HepG2 (cell line): ENCODE results near the gene NDUFAF8. TPM values are rescaled to one million over a fixed set of nuclear protein-coding genes. Genes with fewer than 3 reads are reported as not detected.

Experiments used
- AGO2 ChIP-seq: fragments of 200-400 bp; formaldehyde crosslinking; optimal IDR thresholded peaks from 2 replicates; pipeline ENCODE3; 2017; ENCODE audit warnings: mild to moderate bottlenecking, low read depth, low read length, moderate library complexity
- CREB3 ChIP-seq: sonication (generic); formaldehyde crosslinking; IDR thresholded peaks from 2 replicates; pipeline ENCODE4 v1.5.0; 2020; ENCODE audit warnings: missing genetic modification reagents
- DPF2 ChIP-seq: sonication (generic); formaldehyde crosslinking; IDR thresholded peaks from 2 replicates; pipeline ENCODE4 v1.4.0; 2020; ENCODE audit warnings: mild to moderate bottlenecking, low read depth, missing genetic modification reagents, borderline replicate concordance
- EHMT2 ChIP-seq: fragments of 200-600 bp; sonication (generic); IDR thresholded peaks from 2 replicates; pipeline ENCODE4 v1.7.0; 2017; ENCODE audit warnings: antibody characterized with exemption, low read depth, low read length, borderline replicate concordance
- ELF4 ChIP-seq: sonication (generic); formaldehyde crosslinking; IDR thresholded peaks from 2 replicates; pipeline ENCODE4 v1.5.0; 2020; ENCODE audit warnings: missing genetic modification reagents, mild to moderate bottlenecking, moderate library complexity, borderline replicate concordance
- FLYWCH1 ChIP-seq: sonication (generic); formaldehyde crosslinking; IDR thresholded peaks from 2 replicates; pipeline ENCODE4 v1.8.1; 2023; ENCODE audit warnings: mild to moderate bottlenecking, missing genetic modification reagents
- FOXM1 ChIP-seq: sonication (generic); formaldehyde crosslinking; IDR thresholded peaks from 2 replicates; pipeline ENCODE4 v1.5.0; 2020; ENCODE audit warnings: missing genetic modification reagents
- FUBP1 ChIP-seq: sonication (generic); formaldehyde crosslinking; IDR thresholded peaks from 2 replicates; pipeline ENCODE4 v1.5.1; 2020; ENCODE audit warnings: missing genetic modification reagents, mild to moderate bottlenecking, borderline replicate concordance
- MXD3 ChIP-seq: IDR thresholded peaks from 2 replicates; pipeline ENCODE4 v1.6.1; 2016; ENCODE audit warnings: mild to moderate bottlenecking, missing biosample characterization, missing genetic modification reagents
- NFYB ChIP-seq: sonication (generic); formaldehyde crosslinking; IDR thresholded peaks from 2 replicates; pipeline ENCODE4 v1.4.0; 2020; ENCODE audit warnings: missing genetic modification reagents
- NR2F6 ChIP-seq, 2 experiments: IDR thresholded peaks; 2 replicates each; pipeline ENCODE4 v1.6.1; 2016; ENCODE audit warnings: antibody characterized with exemption in 1 of 2, mild to moderate bottlenecking in 1 of 2
- RAD51 ChIP-seq: fragments of 450-650 bp; IDR thresholded peaks from 2 replicates; pipeline ENCODE4 v1.6.1; 2016; ENCODE audit warnings: borderline replicate concordance
- SMYD3 ChIP-seq: sonication (generic); formaldehyde crosslinking; IDR thresholded peaks from 2 replicates; pipeline ENCODE4 v1.8.1; 2023; ENCODE audit warnings: mild to moderate bottlenecking, missing genetic modification reagents
- TP53 ChIP-seq: sonication (generic); formaldehyde crosslinking; conservative IDR thresholded peaks from 2 replicates; pipeline ENCODE4 v1.4.0; 2020; ENCODE audit warnings: missing genetic modification reagents
- ZFP36 ChIP-seq: fragments of 150-350 bp; IDR thresholded peaks from 2 replicates; pipeline ENCODE4 v1.6.1; 2018; ENCODE audit warnings: borderline replicate concordance, low read length, low read depth; ENCODE audit not compliant: partially characterized antibody
- ZFP41 ChIP-seq: sonication (generic); formaldehyde crosslinking; IDR thresholded peaks from 2 replicates; pipeline ENCODE4 v1.4.0; 2020; ENCODE audit warnings: mild to moderate bottlenecking, missing genetic modification reagents, borderline replicate concordance
- ZNF260 ChIP-seq: sonication (generic); formaldehyde crosslinking; IDR thresholded peaks from 2 replicates; pipeline ENCODE4 v1.4.0; 2020; ENCODE audit warnings: missing genetic modification reagents, low read depth, mild to moderate bottlenecking, borderline replicate concordance
- ZNF296 ChIP-seq: sonication (generic); formaldehyde crosslinking; conservative IDR thresholded peaks from 2 replicates; pipeline ENCODE4 v1.5.0; 2020; ENCODE audit warnings: mild to moderate bottlenecking, missing genetic modification reagents
- ZNF556 ChIP-seq: sonication (generic); formaldehyde crosslinking; IDR thresholded peaks from 2 replicates; pipeline ENCODE4 v1.4.0; 2020; ENCODE audit warnings: mild to moderate bottlenecking, missing genetic modification reagents, borderline replicate concordance
- ZNF567 ChIP-seq: sonication (generic); formaldehyde crosslinking; IDR thresholded peaks from 2 replicates; pipeline ENCODE4 v1.8.1; 2023; ENCODE audit warnings: mild to moderate bottlenecking, missing genetic modification reagents, borderline replicate concordance
- ZNF574 ChIP-seq: sonication (generic); formaldehyde crosslinking; IDR thresholded peaks from 2 replicates; pipeline ENCODE4 v1.4.0; 2020; ENCODE audit warnings: missing genetic modification reagents
- ZNF619 ChIP-seq: sonication (generic); formaldehyde crosslinking; IDR thresholded peaks from 2 replicates; pipeline ENCODE4 v1.4.0; 2020; ENCODE audit warnings: mild to moderate bottlenecking, missing genetic modification reagents
- ZNF703 ChIP-seq: sonication (generic); formaldehyde crosslinking; IDR thresholded peaks from 2 replicates; pipeline ENCODE4 v1.5.1; 2020; ENCODE audit warnings: missing genetic modification reagents, mild to moderate bottlenecking, moderate library complexity, borderline replicate concordance
- ZNF773 ChIP-seq: sonication (generic); formaldehyde crosslinking; IDR thresholded peaks from 2 replicates; pipeline ENCODE4 v1.4.0; 2020; ENCODE audit warnings: missing genetic modification reagents, borderline replicate concordance
- polyA plus RNA-seq, 8 experiments: library from polyadenylated mRNA; depleted of rRNA in 3 of 8; stranded (reverse) in 7 of 8; unstranded in 1 of 8; fragments of >200 nt; fragmentation: Illumina TruSeq in 4 of 8; extraction: Trizol in 4 of 8; gene quantifications; 2 replicates each; pipeline versions ENCODE4 v1.2.1 to v1.2.3, GENCODE V29; 2011 to 2016; ENCODE audit warnings: low read depth in 4 of 8, missing spikeins in 1 of 8, mixed read lengths in 1 of 8; ENCODE audit not compliant: insufficient read depth in 1 of 8
- total RNA-seq, 5 experiments: library from RNA; depleted of rRNA; stranded (reverse); fragments of >200 nt; fragmentation: Illumina TruSeq; extraction: Trizol; gene quantifications; 2 replicates each; pipeline ENCODE4 v1.2.3, GENCODE V29; 2016; ENCODE audit warnings: low read depth in 1 of 5

The NDUFAF8 gene
- total and polyA plus RNA-seq, 2 of the 13 experiments (the other 11 are each of a cell fraction or from before 2014, with no cell fraction given), result 75.6 to 233 TPM

GRCh38 chr17:81241648-81242420, 2.7 kb downstream of the NDUFAF8 start (continued):
- TF ChIP-seq ZFP36 (no peak), DPF2 (CRISPR knock-in tag) (no peak), FUBP1 (no peak), RAD51 (no peak), ZNF296 (CRISPR knock-in tag) (no peak), CREB3 (CRISPR knock-in tag) (no peak), MXD3 (CRISPR knock-in tag) (0 out of 2 replicates have a peak, but pooled peaks have one; percentile 6), SMYD3 (CRISPR knock-in tag) (no peak), EHMT2 (no peak), ZNF567 (CRISPR knock-in tag) (no peak), ZNF703 (CRISPR knock-in tag) (no peak), TP53 (CRISPR knock-in tag) (no peak), ZFP41 (no peak), ELF4 (CRISPR knock-in tag) (no peak), AGO2 (peak; percentile 96), ZNF574 (CRISPR knock-in tag) (no peak), ZNF260 (CRISPR knock-in tag) (peak; percentile 63; the same call in 1 of the 2 replicates), ZNF773 (CRISPR knock-in tag) (no peak), FLYWCH1 (CRISPR knock-in tag) (no peak), NR2F6 (IDR thresholded peaks at IDR 0.05) (peak; percentile 6; the same call in 1 of the 2 replicates), NR2F6 (CRISPR knock-in tag; IDR thresholded peaks at IDR 0.05) (peak; percentile 50; the same call in 1 of the 2 replicates), NFYB (CRISPR knock-in tag) (0 out of 2 replicates have a peak, but pooled peaks have one; percentile 7), ZNF556 (CRISPR knock-in tag) (peak; percentile 85; the same call in 1 of the 2 replicates), FOXM1 (CRISPR knock-in tag) (no peak), ZNF619 (no peak)
